Activated T-helper 2 cell treated with anti-CD3 and anti-CD28 coated beads, Interferon-gamma antibody, Interleukin-2, Interleukin-4, amounts not matched to agents 10 μg/mL and 5 μg/mL and 100 μg/mL, durations not matched to agents 14 hours and 24 hours and 36 hours (primary cell): ENCODE measurements around the gene PEX14. TPM values are rescaled to one million over a fixed set of nuclear protein-coding genes. Genes with fewer than 3 reads are reported as not detected.
"Not testable (repeated sequence)": the region's sequence is repeated elsewhere in the genome, so short reads cannot be mapped to it uniquely, and the experiment has no call there.

Experiments used
- DNase-seq: peaks from one replicate; pipeline ENCODE4 v3.0.0; 2021; ENCODE audit warnings: low spot score
- H3K27ac Mint-ChIP-seq: one replicate; pipeline ENCODE4 v1.8.0; 2021; ENCODE audit warnings: mixed read lengths
- H3K27me3 Mint-ChIP-seq: one replicate; pipeline ENCODE4 v1.8.0; 2021; ENCODE audit warnings: low read depth, mixed read lengths
- H3K36me3 Mint-ChIP-seq: one replicate; pipeline ENCODE4 v1.8.0; 2021; ENCODE audit warnings: low read depth, mixed read lengths
- H3K4me1 Mint-ChIP-seq: one replicate; pipeline ENCODE4 v1.8.0; 2021; ENCODE audit warnings: low read depth, mixed read lengths
- H3K4me3 Mint-ChIP-seq: one replicate; pipeline ENCODE4 v1.8.0; 2021; ENCODE audit warnings: low read depth, mild to moderate bottlenecking, moderate library complexity, mixed read lengths
- H3K9me3 Mint-ChIP-seq: one replicate; pipeline ENCODE4 v1.8.0; 2021; ENCODE audit warnings: mixed read lengths
- intact Hi-C: fragments of 100-400 bp; cut with micrococcal nuclease; formaldehyde crosslinking; loops from one replicate; pipeline ENCODE4 v1.15.1; 2023
- total RNA-seq: library from RNA; stranded (reverse); gene quantifications from 2 replicates; pipeline ENCODE4 v1.2.3, GENCODE V29; 2022

The PEX14 gene
- total RNA-seq, 1 donor from 2014 or later: 23.1 TPM

- intact Hi-C loops: no loop called here
- DNase-seq: no peak
- H3K27me3 Mint-ChIP-seq: no peaks in the 10 kb centered on the region
- H3K4me3 Mint-ChIP-seq: no peak overlapping the region
- H3K9me3 Mint-ChIP-seq: no peaks in the 10 kb centered on the region
- H3K4me1 Mint-ChIP-seq: no peaks in the 10 kb centered on the region
- peaks cover 2% of the 10 kb centered on the region for H3K36me3 Mint-ChIP-seq
- H3K27ac Mint-ChIP-seq: no peak overlapping the region
Observed at GRCh38 chr1:10438677-10439163, 36.0 kb upstream of the PEX14 start.

- no peaks in the 10 kb centered on the region for H3K9me3 Mint-ChIP-seq
- no peak overlapping the region for H3K27ac Mint-ChIP-seq
- H3K36me3 Mint-ChIP-seq: peaks cover 2% of the 10 kb centered on the region
- no peak for DNase-seq
- no peak overlapping the region for H3K4me3 Mint-ChIP-seq
- H3K27me3 Mint-ChIP-seq: no peaks in the 10 kb centered on the region
- intact Hi-C loops: no loop called here
- H3K4me1 Mint-ChIP-seq: no peaks in the 10 kb centered on the region
Observed at GRCh38 chr1:10440305-10440704, 34.4 kb upstream of the PEX14 start.

DNA sequence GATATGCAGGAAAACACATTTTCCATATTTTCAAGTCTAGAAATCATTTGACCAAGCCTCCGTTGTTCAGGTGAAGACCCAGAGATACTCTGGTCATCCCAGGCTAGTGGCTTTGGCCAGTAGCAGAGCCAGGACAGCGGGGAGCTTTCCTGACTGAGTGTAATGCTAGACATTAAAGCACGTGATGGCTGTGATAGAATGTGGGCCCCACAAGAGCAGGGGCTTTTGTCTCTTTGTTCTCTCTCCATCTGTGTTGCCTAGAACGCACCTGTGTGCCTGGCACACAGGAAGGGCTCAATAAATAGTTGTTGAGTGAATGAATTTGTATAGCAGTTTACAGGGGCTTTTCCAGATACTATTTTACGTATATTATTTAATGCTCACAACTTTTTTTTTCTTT lies 34.0 kb upstream of the PEX14 start:
- Mint-ChIP-seq H3K36me3 (peaks cover 2% of the 10 kb centered on the region), H3K27me3 (no peaks in the 10 kb centered on the region), H3K4me3 (no peak overlapping the region), H3K4me1 (no peaks in the 10 kb centered on the region), H3K27ac (no peak overlapping the region), H3K9me3 (no peaks in the 10 kb centered on the region)
- intact Hi-C loops: no loop called here
- no peak for DNase-seq

GRCh38 chr1:10444248-10444647 lies 30.5 kb upstream of the PEX14 start:
- Mint-ChIP-seq H3K27ac (no peak overlapping the region), H3K4me1 (no peaks in the 10 kb centered on the region), H3K27me3 (no peaks in the 10 kb centered on the region), H3K9me3 (no peaks in the 10 kb centered on the region), H3K4me3 (no peak overlapping the region), H3K36me3 (peaks cover 2% of the 10 kb centered on the region)
- intact Hi-C loops: no loop called here
- no peak for DNase-seq

GRCh38 chr1:10444795-10445397 lies 29.9 kb upstream of the PEX14 start:
- Mint-ChIP-seq H3K27ac (no peak overlapping the region), H3K9me3 (no peaks in the 10 kb centered on the region), H3K27me3 (no peaks in the 10 kb centered on the region), H3K4me3 (no peak overlapping the region), H3K4me1 (no peaks in the 10 kb centered on the region), H3K36me3 (peaks cover 2% of the 10 kb centered on the region)
- intact Hi-C loops: no loop called here
- DNase-seq: no peak

DNA sequence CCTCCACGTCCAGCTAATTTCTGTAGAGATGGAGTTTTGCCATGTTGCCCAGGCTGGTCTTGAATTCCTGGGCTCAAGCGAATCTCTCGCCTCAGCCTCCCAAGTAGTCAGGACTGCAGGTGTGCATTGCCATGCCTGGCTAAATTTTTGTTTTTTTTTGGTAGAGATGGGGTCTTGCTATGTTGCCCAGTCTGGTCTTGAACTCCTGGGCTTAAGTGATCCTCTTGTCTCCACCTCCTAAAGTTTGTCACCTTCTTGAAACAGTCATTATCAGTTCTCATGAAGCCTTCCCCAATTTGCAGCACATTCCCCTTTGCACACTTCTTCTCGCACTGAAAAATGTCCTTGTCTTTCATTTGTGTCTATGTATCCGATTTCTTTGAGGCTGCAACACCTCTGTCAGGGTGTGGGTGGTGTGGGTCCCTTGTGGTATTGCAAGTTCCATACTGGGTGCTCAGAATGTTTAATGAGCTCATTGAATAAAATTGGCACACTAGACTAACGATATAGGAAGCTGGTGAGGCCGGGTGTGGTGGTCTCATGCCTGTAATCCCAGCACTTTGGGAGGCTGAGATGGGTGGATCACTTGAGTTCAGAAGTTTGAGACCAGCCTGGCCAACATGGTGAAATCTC lies 27.8 kb upstream of the PEX14 start:
- Mint-ChIP-seq H3K27me3 (no peaks in the 10 kb centered on the region), H3K9me3 (no peaks in the 10 kb centered on the region), H3K27ac (no peak overlapping the region), H3K4me3 (no peak overlapping the region), H3K4me1 (peaks cover 2% of the 10 kb centered on the region), H3K36me3 (no peaks in the 10 kb centered on the region)
- intact Hi-C loops: no loop called here
- DNase-seq: no peak

DNA sequence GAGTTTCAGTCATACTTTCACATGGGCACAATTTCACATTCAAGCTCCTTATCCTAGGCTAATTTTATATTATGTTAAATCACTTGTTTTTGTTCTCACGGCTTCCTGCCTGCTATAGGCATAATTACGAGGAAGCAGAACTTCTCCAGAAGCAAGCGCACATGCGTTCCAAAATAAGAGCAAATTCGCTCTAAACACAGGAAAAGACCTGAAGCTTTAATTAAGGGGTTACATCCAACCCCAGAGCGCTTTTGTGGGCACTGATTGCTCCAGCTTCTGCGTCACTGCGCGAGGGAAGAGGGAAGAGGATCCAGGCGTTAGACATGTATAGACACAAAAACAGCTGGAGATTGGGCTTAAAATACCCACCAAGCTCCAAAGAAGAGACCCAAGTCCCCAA lies 25.0 kb upstream of the PEX14 start, which contains the start of gene CORT:
Gene CORT, plus strand, starts transcription at position 281 of the 400 bp plus-strand sequence. CDS start 193 bp downstream, outside the sequence.
- Mint-ChIP-seq H3K27ac (no peak within 1 kb of the TSS), H3K9me3 (no peaks in the 10 kb centered on the region), H3K36me3 (peaks cover 3% of the 10 kb centered on the region), H3K4me3 (no peak within 1 kb of the TSS), H3K27me3 (no peaks in the 10 kb centered on the region), H3K4me1 (peaks cover 2% of the 10 kb centered on the region)
- intact Hi-C loops: no loop called here
- no peak for DNase-seq

DNA sequence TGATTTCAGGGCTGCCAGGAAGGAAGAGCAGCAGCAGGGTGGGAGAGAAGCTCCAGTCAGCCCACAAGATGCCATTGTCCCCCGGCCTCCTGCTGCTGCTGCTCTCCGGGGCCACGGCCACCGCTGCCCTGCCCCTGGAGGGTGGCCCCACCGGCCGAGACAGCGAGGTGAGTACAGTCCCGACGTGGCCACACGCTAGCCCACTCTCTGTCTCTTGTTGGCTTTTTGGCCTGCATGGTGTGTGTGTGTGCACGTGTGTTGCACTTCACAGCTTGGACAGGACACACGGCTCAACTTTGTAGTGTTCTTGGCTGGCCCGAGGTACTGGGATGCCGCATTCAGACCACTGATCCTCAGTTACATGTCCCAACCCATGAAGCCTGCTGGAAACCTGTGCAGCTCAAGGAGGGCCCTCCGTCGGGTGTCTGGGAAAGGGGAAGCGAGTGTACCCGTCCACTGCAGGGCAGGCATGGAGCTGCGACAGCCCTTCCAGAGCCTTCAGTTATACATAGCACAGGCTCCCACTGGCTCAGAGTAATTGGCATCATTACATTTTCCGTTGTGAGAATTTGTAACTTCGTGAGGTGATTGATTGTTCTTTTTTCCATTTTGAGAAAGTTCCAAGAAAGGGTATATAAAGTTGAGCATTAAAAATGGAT lies 24.5 kb upstream of the PEX14 start:
- DNase-seq: no peak
- Mint-ChIP-seq H3K4me3 (no peak overlapping the region), H3K27me3 (no peaks in the 10 kb centered on the region), H3K36me3 (peaks cover 3% of the 10 kb centered on the region), H3K4me1 (peaks cover 2% of the 10 kb centered on the region), H3K9me3 (no peaks in the 10 kb centered on the region), H3K27ac (no peak overlapping the region)
- intact Hi-C loops: no loop called here

DNA sequence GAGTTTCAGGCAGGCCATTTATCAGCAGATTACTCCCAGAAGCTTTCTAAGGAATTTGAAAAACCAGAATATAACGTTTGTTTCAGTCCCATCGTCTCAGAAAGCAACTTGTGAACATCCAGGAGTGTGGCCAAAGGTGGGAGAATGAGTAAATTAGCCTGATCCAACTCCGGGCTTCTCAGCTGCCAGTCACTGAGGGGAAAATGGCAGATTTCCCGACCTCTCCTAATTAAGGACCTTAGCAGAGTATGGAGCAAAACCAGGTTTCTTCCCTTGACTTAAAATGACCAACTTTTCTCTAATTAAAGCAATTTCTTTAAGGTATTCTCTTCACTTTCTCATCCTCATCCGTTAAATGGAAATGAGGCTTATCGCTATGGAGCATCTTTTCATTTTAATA lies 23.9 kb upstream of the PEX14 start:
- H3K36me3 Mint-ChIP-seq: peaks cover 3% of the 10 kb centered on the region
- intact Hi-C loops: no loop called here
- DNase-seq: no peak
- peaks cover 2% of the 10 kb centered on the region for H3K4me1 Mint-ChIP-seq
- H3K27ac Mint-ChIP-seq: no peak overlapping the region
- H3K27me3 Mint-ChIP-seq: no peaks in the 10 kb centered on the region
- no peaks in the 10 kb centered on the region for H3K9me3 Mint-ChIP-seq
- H3K4me3 Mint-ChIP-seq: no peak overlapping the region

DNA sequence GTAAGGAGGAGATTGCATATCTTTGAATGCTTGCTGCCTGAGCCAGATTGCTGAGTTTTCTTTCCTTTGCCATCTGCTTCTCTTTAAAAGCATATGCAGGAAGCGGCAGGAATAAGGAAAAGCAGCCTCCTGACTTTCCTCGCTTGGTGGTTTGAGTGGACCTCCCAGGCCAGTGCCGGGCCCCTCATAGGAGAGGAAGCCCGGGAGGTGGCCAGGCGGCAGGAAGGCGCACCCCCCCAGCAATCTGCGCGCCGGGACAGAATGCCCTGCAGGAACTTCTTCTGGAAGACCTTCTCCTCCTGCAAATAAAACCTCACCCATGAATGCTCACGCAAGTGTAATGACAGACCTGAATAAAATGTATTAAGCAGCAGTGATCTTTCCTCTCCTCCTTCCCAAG lies 23.5 kb upstream of the PEX14 start:
- Mint-ChIP-seq H3K4me3 (no peak overlapping the region), H3K36me3 (peaks cover 6% of the 10 kb centered on the region), H3K4me1 (peaks cover 2% of the 10 kb centered on the region), H3K27me3 (no peaks in the 10 kb centered on the region), H3K9me3 (no peaks in the 10 kb centered on the region), H3K27ac (no peak overlapping the region)
- intact Hi-C loops: no loop called here
- no peak for DNase-seq

GRCh38 chr1:10456048-10456447 lies 18.7 kb upstream of the PEX14 start:
- H3K27ac Mint-ChIP-seq: no peak overlapping the region
- H3K36me3 Mint-ChIP-seq: peaks cover 18% of the 10 kb centered on the region
- H3K9me3 Mint-ChIP-seq: no peaks in the 10 kb centered on the region
- H3K27me3 Mint-ChIP-seq: no peaks in the 10 kb centered on the region
- peaks cover 5% of the 10 kb centered on the region for H3K4me1 Mint-ChIP-seq
- intact Hi-C loops: no loop called here
- no peak for DNase-seq
- H3K4me3 Mint-ChIP-seq: no peak overlapping the region

GRCh38 chr1:10456661-10457060 lies 18.1 kb upstream of the PEX14 start:
- DNase-seq: no peak
- no peak overlapping the region for H3K27ac Mint-ChIP-seq
- peaks cover 4% of the 10 kb centered on the region for H3K4me1 Mint-ChIP-seq
- no peak overlapping the region for H3K4me3 Mint-ChIP-seq
- peaks cover 24% of the 10 kb centered on the region for H3K36me3 Mint-ChIP-seq
- no peaks in the 10 kb centered on the region for H3K27me3 Mint-ChIP-seq
- intact Hi-C loops: no loop called here
- no peaks in the 10 kb centered on the region for H3K9me3 Mint-ChIP-seq

GRCh38 chr1:10457462-10457861 lies 17.3 kb upstream of the PEX14 start:
- intact Hi-C loops: not testable (repeated sequence)

More at GRCh38 chr1:10457462-10457861, 17.3 kb upstream of the PEX14 start:
- H3K9me3 Mint-ChIP-seq, H3K27me3 Mint-ChIP-seq, H3K4me1 Mint-ChIP-seq, DNase-seq, H3K27ac Mint-ChIP-seq, H3K4me3 Mint-ChIP-seq: not testable (repeated sequence)
- peaks cover 28% of the 10 kb centered on the region for H3K36me3 Mint-ChIP-seq
